Kidney epithelial cell (primary cell): ENCODE results near the gene NFATC2. TPM values are rescaled to one million over a fixed set of nuclear protein-coding genes. Genes with fewer than 3 reads are reported as not detected.

Source experiments
- DNase-seq: peaks from one replicate; pipeline ENCODE4 v3.0.0-alpha.2; 2010; ENCODE audit warnings: low read depth
- H3K27me3 ChIP-seq: 2 replicates; pipeline ENCODE4 v1.6.0; 2011; ENCODE audit warnings: low read length; ENCODE audit not compliant: control insufficient read depth, insufficient read depth
- H3K36me3 ChIP-seq: 2 replicates; pipeline ENCODE4 v1.5.1; 2011; ENCODE audit warnings: low read length; ENCODE audit not compliant: control insufficient read depth, insufficient read depth
- H3K4me3 ChIP-seq: 2 replicates; pipeline ENCODE4 v1.5.1; 2011; ENCODE audit warnings: low read depth, mild to moderate bottlenecking, control low read depth, low read length
- CTCF ChIP-seq: IDR thresholded peaks from 2 replicates; pipeline ENCODE4 v1.5.1; 2011; ENCODE audit warnings: mild to moderate bottlenecking, moderate library complexity, low read length, control low read depth, inconsistent platforms; ENCODE audit not compliant: insufficient read depth, poor library complexity, severe bottlenecking
- total RNA-seq: library from RNA; depleted of rRNA; stranded (reverse); fragments of >200 nt; gene quantifications from 2 replicates; pipeline ENCODE4 v1.2.3, GENCODE V29; 2015

NFATC2 gene
- total RNA-seq, 1 donor from 2014 or later, result 2.9 TPM

DNA sequence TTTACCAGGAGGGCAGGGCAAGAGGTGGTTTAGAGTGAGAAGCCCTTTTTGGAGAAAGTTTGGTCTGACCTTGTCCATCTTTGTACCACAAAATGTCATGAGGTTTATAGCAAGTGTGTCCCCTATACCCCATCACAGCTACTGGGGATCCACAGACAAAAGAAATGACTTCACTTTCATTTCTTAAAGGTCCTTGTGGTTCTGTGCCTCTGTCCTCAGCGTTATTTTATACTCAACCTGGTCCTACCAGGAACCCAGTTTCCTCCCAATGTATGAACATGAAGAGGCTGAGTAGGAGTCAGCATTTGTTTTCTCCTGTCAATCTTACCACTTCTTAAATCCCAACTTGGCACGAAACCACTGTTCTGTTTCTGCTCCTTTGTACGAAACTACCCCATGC, 157.6 kb downstream of the NFATC2 start:
- H3K4me3 ChIP-seq, result no peak overlapping the region
- DNase-seq, result no peak
- TF ChIP-seq CTCF, result no peak
- H3K36me3 ChIP-seq, result no peaks in the 10 kb centered on the region
- no peaks in the 10 kb centered on the region for H3K27me3 ChIP-seq

DNA sequence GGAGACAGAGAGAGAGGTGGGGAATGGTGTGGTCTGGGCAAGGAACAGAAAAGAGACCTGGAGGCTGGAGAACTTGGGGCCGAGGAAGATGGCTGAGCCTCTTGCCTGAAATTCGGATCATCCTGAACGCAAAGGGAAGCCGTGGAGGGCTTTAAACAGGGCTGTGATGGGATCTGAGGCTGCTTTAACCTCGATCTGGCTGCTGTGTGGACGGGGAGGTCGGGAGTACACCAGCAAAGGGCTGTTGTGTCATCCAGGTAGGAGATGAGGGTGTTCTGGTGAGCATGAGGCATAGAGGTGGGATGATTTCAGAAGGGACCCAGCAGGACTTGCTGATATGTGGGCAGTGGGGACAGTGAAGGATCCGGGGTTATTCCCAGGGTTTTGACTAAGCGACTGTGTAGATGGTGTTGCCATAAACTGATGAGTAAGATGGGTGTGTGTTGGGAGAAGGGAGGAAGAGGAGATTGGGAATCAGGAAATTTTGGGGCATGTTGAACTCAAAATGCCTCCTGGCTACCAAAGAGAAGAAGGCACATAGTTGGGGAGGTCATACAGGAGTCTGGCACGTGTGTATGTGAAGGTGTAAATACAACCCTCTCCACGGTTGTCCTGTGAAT, 158.5 kb downstream of the NFATC2 start:
- H3K4me3 ChIP-seq, result no peak overlapping the region
- TF ChIP-seq CTCF, result no peak
- no peak for DNase-seq

DNA sequence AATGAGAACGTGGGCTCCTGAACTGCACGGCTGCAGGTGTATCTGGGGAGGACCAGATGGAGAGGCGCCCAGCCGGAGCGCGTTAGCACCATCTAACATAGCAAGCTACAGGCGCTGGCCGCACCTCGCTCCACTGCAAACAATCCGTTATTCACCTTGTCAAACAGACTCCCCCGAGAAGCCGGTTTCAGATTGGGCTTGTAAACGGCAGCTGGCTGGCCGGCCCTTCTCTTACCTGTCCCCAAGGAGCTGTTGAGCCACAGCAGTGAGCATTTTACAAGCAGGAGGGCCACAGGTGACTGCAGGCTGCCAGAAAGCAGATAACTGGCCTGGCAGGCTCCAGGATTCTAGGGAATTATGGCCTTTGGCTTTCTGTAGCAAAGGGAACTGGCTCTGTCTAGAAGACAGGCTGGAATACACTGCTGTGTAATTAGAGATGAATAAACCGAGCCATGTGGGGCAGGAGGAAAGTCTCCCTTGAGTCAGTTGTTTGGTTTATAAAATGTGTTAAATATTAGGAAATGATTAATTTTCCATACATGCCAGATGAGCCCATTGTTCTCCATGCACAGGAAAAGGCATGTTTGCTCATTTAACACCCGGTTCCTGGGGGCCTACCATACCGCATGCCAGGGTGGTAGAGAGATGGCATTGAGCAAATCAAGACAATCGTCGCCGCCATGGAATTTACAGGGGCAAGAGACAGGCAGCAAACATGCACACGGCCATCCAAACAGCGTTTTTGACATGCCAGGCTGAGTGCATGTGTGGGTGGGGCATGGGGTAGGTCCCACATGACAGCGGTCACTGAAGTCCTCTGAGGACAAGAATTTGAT, 159.3 kb downstream of the NFATC2 start:
- Histone ChIP-seq H3K27me3 (no peaks in the 10 kb centered on the region), H3K36me3 (no peaks in the 10 kb centered on the region), H3K4me3 (no peak overlapping the region)
- no peak for DNase-seq
- no peak for TF ChIP-seq CTCF

More for the DNA sequence above, 158.5 kb downstream of the NFATC2 start:
- Histone ChIP-seq H3K27me3 (no peaks in the 10 kb centered on the region), H3K36me3 (no peaks in the 10 kb centered on the region)

GRCh38 chr20:51382111-51382985, 160.2 kb downstream of the NFATC2 start:
- DNase-seq, result no peak
- Histone ChIP-seq H3K27me3 (no peaks in the 10 kb centered on the region), H3K36me3 (no peaks in the 10 kb centered on the region), H3K4me3 (no peak overlapping the region)
- no peak for TF ChIP-seq CTCF

DNA sequence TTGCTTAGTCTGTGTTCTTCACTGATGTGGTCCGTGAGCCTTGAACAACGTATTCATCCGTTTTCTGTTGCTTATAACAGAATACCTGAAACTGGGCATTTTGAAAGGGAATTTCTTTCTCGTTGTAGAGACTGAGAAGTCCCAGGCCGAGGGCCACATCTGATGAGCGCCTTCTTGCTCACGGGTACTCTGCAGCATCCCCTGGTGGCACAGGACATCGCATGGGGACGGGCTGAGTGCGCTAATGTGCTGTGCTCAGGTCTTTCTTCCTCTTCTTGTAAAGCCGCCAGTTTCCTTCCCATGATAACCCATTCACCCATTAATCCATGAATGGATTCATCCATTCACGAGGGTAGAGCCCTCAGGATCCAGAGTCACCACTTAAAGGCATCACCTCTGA, 161.0 kb downstream of the NFATC2 start:
- H3K4me3 ChIP-seq, result no peak overlapping the region
- H3K36me3 ChIP-seq, result no peaks in the 10 kb centered on the region
- no peak for DNase-seq
- TF ChIP-seq CTCF, result no peak
- no peaks in the 10 kb centered on the region for H3K27me3 ChIP-seq
